AG09319 (cell line): ENCODE measurements around the gene MGAT4A.
"Not testable (repeated sequence)": the region's sequence is repeated elsewhere in the genome, so short reads cannot be mapped to it uniquely, and the experiment has no call there.

Source experiments
- DNase-seq: peaks from one replicate; pipeline ENCODE4 v3.0.0-alpha.2; 2010; ENCODE audit warnings: low read depth; ENCODE audit errors: extremely low read depth
- CTCF ChIP-seq: IDR thresholded peaks from 2 replicates; pipeline ENCODE4 v1.5.1; 2011; ENCODE audit warnings: low read depth, mild to moderate bottlenecking, inconsistent platforms, low read length, moderate library complexity

The MGAT4A gene

GRCh38 chr2:98759827-98760625, 29.1 kb upstream of the MGAT4A start:
- no peak for TF ChIP-seq CTCF
- DNase-seq, result no peak

GRCh38 chr2:98759338-98759737, 28.4 kb upstream of the MGAT4A start:
- TF ChIP-seq CTCF, result no peak

GRCh38 chr2:98757904-98758421, 27.0 kb upstream of the MGAT4A start:
- peak; percentile 50 for DNase-seq
- TF ChIP-seq CTCF, result no peak; the same call in 1 of the 2 replicates

More at GRCh38 chr2:98759338-98759737, 28.4 kb upstream of the MGAT4A start:
- no peak for DNase-seq

GRCh38 chr2:98753801-98754200, 22.9 kb upstream of the MGAT4A start:
- TF ChIP-seq CTCF, result no peak
- no peak for DNase-seq

- not testable (repeated sequence) for DNase-seq
Observed at GRCh38 chr2:98752711-98753110, 21.8 kb upstream of the MGAT4A start.

GRCh38 chr2:98751748-98752147, 20.8 kb upstream of the MGAT4A start:
- no peak for DNase-seq
- no peak for TF ChIP-seq CTCF

- DNase-seq, result no peak
- no peak for TF ChIP-seq CTCF
Observed at GRCh38 chr2:98750593-98751282, 19.8 kb upstream of the MGAT4A start.
